ENCODE measurements around the gene PAX5.

- TF ChIP-seq CTCF (conservative IDR thresholded peaks at IDR 0.05) (no peak), EZH2 (IDR thresholded peaks at IDR 0.05; ENCODE audit: low read depth) (no peak)
Observed at GRCh38 chr9:36893911-36894310, 140.2 kb downstream of the PAX5 start.
